HepG2 (cell line): Measurements from ENCODE around the gene HLA-DMB. TPM values are rescaled to one million over a fixed set of nuclear protein-coding genes. Genes with fewer than 3 reads are reported as not detected.

Experiments
- CC2D1A ChIP-seq: sonication (generic); formaldehyde crosslinking; IDR thresholded peaks from 2 replicates; pipeline ENCODE4 v1.8.1; 2023; ENCODE audit warnings: mild to moderate bottlenecking, missing genetic modification reagents
- ETV6 ChIP-seq: sonication (generic); formaldehyde crosslinking; conservative IDR thresholded peaks from 2 replicates; pipeline ENCODE4 v1.4.0; 2020; ENCODE audit warnings: missing genetic modification reagents
- FOXJ3 ChIP-seq: sonication (generic); formaldehyde crosslinking; IDR thresholded peaks from 2 replicates; pipeline ENCODE4 v1.4.0; 2020; ENCODE audit warnings: missing genetic modification reagents, mild to moderate bottlenecking, borderline replicate concordance
- HNRNPLL ChIP-seq: fragments of 200-400 bp; formaldehyde crosslinking; IDR thresholded peaks from 2 replicates; pipeline ENCODE4 v1.6.1; 2017; ENCODE audit warnings: mild to moderate bottlenecking, low read depth, low read length; ENCODE audit not compliant: poor library complexity, severe bottlenecking
- JUND ChIP-seq: sonication (generic); formaldehyde crosslinking; IDR thresholded peaks from 2 replicates; pipeline ENCODE4 v1.8.0; 2022; ENCODE audit warnings: mild to moderate bottlenecking, missing genetic modification reagents
- NFYB ChIP-seq: sonication (generic); formaldehyde crosslinking; IDR thresholded peaks from 2 replicates; pipeline ENCODE4 v1.4.0; 2020; ENCODE audit warnings: missing genetic modification reagents
- PHF5A ChIP-seq: IDR thresholded peaks from one replicate; pipeline ENCODE4 v1.6.1; 2018; ENCODE audit warnings: low read depth, missing genetic modification reagents; ENCODE audit not compliant: unreplicated experiment
- POGK ChIP-seq: sonication (generic); formaldehyde crosslinking; conservative IDR thresholded peaks from 2 replicates; pipeline ENCODE4 v1.8.0; 2022; ENCODE audit warnings: mild to moderate bottlenecking, moderate library complexity, missing genetic modification reagents
- RBM22 ChIP-seq: fragments of 200-400 bp; formaldehyde crosslinking; optimal IDR thresholded peaks from 2 replicates; pipeline ENCODE3; 2017; ENCODE audit warnings: mild to moderate bottlenecking, low read length, moderate library complexity
- SCMH1 ChIP-seq: sonication (generic); formaldehyde crosslinking; IDR thresholded peaks from 2 replicates; pipeline ENCODE4 v1.9.0; 2021; ENCODE audit warnings: missing genetic modification reagents, mild to moderate bottlenecking, borderline replicate concordance
- SIN3B ChIP-seq: fragments of 150-350 bp; IDR thresholded peaks from 2 replicates; pipeline ENCODE4 v1.6.1; 2014; ENCODE audit warnings: low read length
- SOX5 ChIP-seq: IDR thresholded peaks from 2 replicates; pipeline ENCODE4 v1.6.1; 2016; ENCODE audit warnings: borderline replicate concordance
- SRF ChIP-seq: IDR thresholded peaks from 2 replicates; pipeline ENCODE4 v1.6.1; 2011; ENCODE audit warnings: mild to moderate bottlenecking, low read depth, low read length, moderate library complexity
- TRIM22 ChIP-seq: fragments of 450-650 bp; IDR thresholded peaks from 2 replicates; pipeline ENCODE4 v1.6.1; 2017
- ZBTB26 ChIP-seq: IDR thresholded peaks from 2 replicates; pipeline ENCODE4 v1.6.1; 2016; ENCODE audit warnings: missing compliant biosample characterization, missing genetic modification reagents, borderline replicate concordance
- ZFP36 ChIP-seq: fragments of 150-350 bp; IDR thresholded peaks from 2 replicates; pipeline ENCODE4 v1.6.1; 2018; ENCODE audit warnings: borderline replicate concordance, low read length, low read depth; ENCODE audit not compliant: partially characterized antibody
- ZFY ChIP-seq: sonication (generic); formaldehyde crosslinking; IDR thresholded peaks from 2 replicates; pipeline ENCODE4 v1.4.0; 2020; ENCODE audit warnings: missing genetic modification reagents
- ZMAT3 ChIP-seq: sonication (generic); formaldehyde crosslinking; conservative IDR thresholded peaks from 2 replicates; pipeline ENCODE4 v1.7.0; 2021; ENCODE audit warnings: missing genetic modification reagents
- ZNF30 ChIP-seq: sonication (generic); formaldehyde crosslinking; IDR thresholded peaks from 2 replicates; pipeline ENCODE4 v1.5.0; 2020; ENCODE audit warnings: mild to moderate bottlenecking, missing genetic modification reagents
- ZNF432 ChIP-seq: sonication (generic); formaldehyde crosslinking; IDR thresholded peaks from 2 replicates; pipeline ENCODE4 v1.5.0; 2020; ENCODE audit warnings: missing genetic modification reagents, mild to moderate bottlenecking, borderline replicate concordance
- ZNF597 ChIP-seq: sonication (generic); formaldehyde crosslinking; IDR thresholded peaks from 2 replicates; pipeline ENCODE4 v1.5.0; 2020; ENCODE audit warnings: missing genetic modification reagents
- ZNF672 ChIP-seq: sonication (generic); formaldehyde crosslinking; IDR thresholded peaks from 2 replicates; pipeline ENCODE4 v1.8.1; 2022; ENCODE audit warnings: missing genetic modification reagents
- ZNF704 ChIP-seq: sonication (generic); formaldehyde crosslinking; IDR thresholded peaks from 2 replicates; pipeline ENCODE4 v1.8.1; 2023; ENCODE audit warnings: mild to moderate bottlenecking, inconsistent platforms, moderate library complexity, missing genetic modification reagents, borderline replicate concordance
- ZNF709 ChIP-seq: sonication (generic); formaldehyde crosslinking; IDR thresholded peaks from 2 replicates; pipeline ENCODE4 v1.5.0; 2020; ENCODE audit warnings: mild to moderate bottlenecking, missing genetic modification reagents
- polyA plus RNA-seq, 8 experiments: library from polyadenylated mRNA; depleted of rRNA in 3 of 8; stranded (reverse) in 7 of 8; unstranded in 1 of 8; fragments of >200 nt; fragmentation: Illumina TruSeq in 4 of 8; extraction: Trizol in 4 of 8; gene quantifications; 2 replicates each; pipeline versions ENCODE4 v1.2.1 to v1.2.3, GENCODE V29; 2011 to 2016; ENCODE audit warnings: low read depth in 4 of 8, missing spikeins in 1 of 8, mixed read lengths in 1 of 8; ENCODE audit not compliant: insufficient read depth in 1 of 8
- total RNA-seq, 5 experiments: library from RNA; depleted of rRNA; stranded (reverse); fragments of >200 nt; fragmentation: Illumina TruSeq; extraction: Trizol; gene quantifications; 2 replicates each; pipeline ENCODE4 v1.2.3, GENCODE V29; 2016; ENCODE audit warnings: low read depth in 1 of 5

Gene HLA-DMB
- total and polyA plus RNA-seq, 2 of the 13 experiments (the other 11 are each of a cell fraction or from before 2014, with no cell fraction given) = not detected

- TF ChIP-seq TRIM22 = no peak
- TF ChIP-seq ZNF432 (CRISPR knock-in tag) = no peak
- TF ChIP-seq ZNF704 = no peak
- no peak; the same call in 1 of the 2 replicates for TF ChIP-seq FOXJ3 (CRISPR knock-in tag)
- TF ChIP-seq CC2D1A (CRISPR knock-in tag) = no peak
- TF ChIP-seq PHF5A (CRISPR knock-in tag) = peak; percentile 51
- no peak for TF ChIP-seq SCMH1 (CRISPR knock-in tag)
- no peak for TF ChIP-seq ZNF30 (CRISPR knock-in tag)
- TF ChIP-seq RBM22 = peak; percentile 89
- peak; percentile 62 for TF ChIP-seq HNRNPLL
- TF ChIP-seq ZBTB26 (CRISPR knock-in tag) = peak; percentile 87
- peak; percentile 59; the same call in 1 of the 2 replicates for TF ChIP-seq ZFY (CRISPR knock-in tag)
- peak; percentile 88 for TF ChIP-seq ETV6 (CRISPR knock-in tag)
- TF ChIP-seq JUND (CRISPR knock-in tag) = peak; percentile 21
- TF ChIP-seq ZNF672 (CRISPR knock-in tag) = no peak
- peak; percentile 53; the same call in 1 of the 2 replicates for TF ChIP-seq SOX5 (CRISPR knock-in tag)
- no peak; the same call in 1 of the 2 replicates for TF ChIP-seq ZNF709 (CRISPR knock-in tag)
- no peak; the same call in 1 of the 2 replicates for TF ChIP-seq POGK (CRISPR knock-in tag)
- 0 out of 2 replicates have a peak, but pooled peaks have one; percentile 19 for TF ChIP-seq ZNF597 (CRISPR knock-in tag)
- no peak for TF ChIP-seq SRF
- TF ChIP-seq SIN3B = peak; percentile 67; the same call in 1 of the 2 replicates
- TF ChIP-seq ZMAT3 (CRISPR knock-in tag) = peak; percentile 73; the same call in 1 of the 2 replicates
- peak; percentile 89 for TF ChIP-seq NFYB (CRISPR knock-in tag)
- TF ChIP-seq ZFP36 = peak; percentile 11
Measured at GRCh38 chr6:32971581-32972352, 30.9 kb upstream of the HLA-DMB start (continued).
